ENCODE results near the gene SCAP. TPM values are rescaled to one million over a fixed set of nuclear protein-coding genes. Genes with fewer than 3 reads are reported as not detected.
"Not testable (repeated sequence)": the region's sequence is repeated elsewhere in the genome, so short reads cannot be mapped to it uniquely, and the experiment has no call there.

The SCAP gene
- total and polyA plus RNA-seq, 2 of the 4 experiments (the other 2 are of a cell fraction): 25.3 to 34.6 TPM

GRCh38 chr3:47482366-47482765 lies 6.6 kb upstream of the SCAP start:
- dilution Hi-C loops (cut with HindIII; ENCODE audit: low sequenced_read_pairs, unreplicated experiment) (no loop called here), intact Hi-C loops (cut with micrococcal nuclease) (no loop called here), in situ Hi-C loops (cut with MboI; ENCODE audit: low sequenced_read_pairs) (no loop called here)
- H2BK15ac ChIP-seq (ENCODE audit: low read depth, low read length): no peak overlapping the region
- H3K4me2 ChIP-seq (ENCODE audit: low read depth, low read length): no peak overlapping the region
- H3K27ac ChIP-seq (ENCODE audit: insufficient read depth, low read length): no peak overlapping the region
- H3K56ac ChIP-seq (ENCODE audit: extremely low read depth, insufficient read depth, low read length): no peak overlapping the region
- no peak overlapping the region for H2BK20ac ChIP-seq (ENCODE audit: low read depth, low read length)
- H3K4ac ChIP-seq (ENCODE audit: low read depth, low read length): no peak overlapping the region
- BruUV-seq (replicated peaks): no TSS peak
- ChIA-PET POLR2A (ENCODE audit: unreplicated experiment) (no interaction called here), CTCF (no interaction called here)
- H3K4me3 ChIP-seq (ENCODE audit: insufficient read depth, low read depth, low read length): no peak overlapping the region
- 0 out of 2 replicates have a peak, but pooled peaks cover 1% of the 10 kb centered on the region for H3K4me1 ChIP-seq (ENCODE audit: control insufficient read depth, insufficient read depth, low read length)
- 0 out of 4 replicates have a peak, but pooled peaks cover 0 to 3% of the 10 kb centered on the region in 2 experiments for H3K79me1 ChIP-seq (ENCODE audit: low read depth in 1 of 2, low read length in 2 of 2)
- ATAC-seq (ENCODE audit: low read depth) (no peak), DNase-seq (no peak)
- no peak overlapping the region for H2AK9ac ChIP-seq (replicated peaks; ENCODE audit: low read depth, low read length, poor library complexity)
- no peaks in the 10 kb centered on the region for H4K20me1 ChIP-seq (ENCODE audit: insufficient read depth, low read length)
- no peak overlapping the region for H4K5ac ChIP-seq (ENCODE audit: low read depth, low read length)
- H2AK5ac ChIP-seq (ENCODE audit: low read depth, low read length): no peak overlapping the region
- H3K36me3 ChIP-seq (ENCODE audit: control insufficient read depth, insufficient read depth, low read length): no peaks in the 10 kb centered on the region
- H3K27me3 ChIP-seq (ENCODE audit: control insufficient read depth, insufficient read depth, low read length): no peaks in the 10 kb centered on the region
- H3K9ac ChIP-seq (ENCODE audit: low read depth, low read length): no peak overlapping the region
- H4K8ac ChIP-seq (ENCODE audit: low read depth in 2 of 2, low read length in 2 of 2): no peak overlapping the region
- H3K23ac ChIP-seq (ENCODE audit: low read depth, low read length): no peak overlapping the region
- H2BK120ac ChIP-seq (ENCODE audit: low read depth, low read length): no peak overlapping the region
- peaks cover 9% of the 10 kb centered on the region for H3K9me1 ChIP-seq (ENCODE audit: insufficient read depth, low read length)
- TF ChIP-seq SMC3 (IDR thresholded peaks at IDR 0.05; ENCODE audit: low read depth, low read length) (no peak), POLR2A (IDR thresholded peaks at IDR 0.05; ENCODE audit: low read depth, low read length) (no peak), CHD1 (IDR thresholded peaks at IDR 0.05; ENCODE audit: low read depth, low read length) (no peak)
- H3K14ac ChIP-seq (replicated peaks; ENCODE audit: low read depth, low read length): no peak overlapping the region
- H2BK5ac ChIP-seq (ENCODE audit: low read depth, low read length, poor library complexity, severe bottlenecking): no peak overlapping the region
- H3K18ac ChIP-seq (ENCODE audit: low read depth, low read length): no peak overlapping the region
- no peak overlapping the region for H4K91ac ChIP-seq (ENCODE audit: insufficient read depth, low read depth, low read length)
- no CpG with 5 or more reads among the region's 2 CpGs for WGBS, 2 experiments (ENCODE audit: extremely low coverage in 2 of 2, insufficient read length in 1 of 2)
- no peak overlapping the region for H2AFZ ChIP-seq (replicated peaks; ENCODE audit: low read length, poor library complexity)
- no peaks in the 10 kb centered on the region for H3K9me3 ChIP-seq (ENCODE audit: control insufficient read depth, insufficient read depth, low read length)

- ATAC-seq (ENCODE audit: low read depth); H3K4me2 ChIP-seq (ENCODE audit: low read depth, low read length); H3K23ac ChIP-seq (ENCODE audit: low read depth, low read length); H3K4me3 ChIP-seq (ENCODE audit: insufficient read depth, low read depth, low read length); H2BK120ac ChIP-seq (ENCODE audit: low read depth, low read length); H4K20me1 ChIP-seq (ENCODE audit: insufficient read depth, low read length); H2AK9ac ChIP-seq (replicated peaks; ENCODE audit: low read depth, low read length, poor library complexity); H3K14ac ChIP-seq (replicated peaks; ENCODE audit: low read depth, low read length); H3K56ac ChIP-seq (ENCODE audit: extremely low read depth, insufficient read depth, low read length); H3K4me1 ChIP-seq (ENCODE audit: control insufficient read depth, insufficient read depth, low read length); intact Hi-C loops (cut with micrococcal nuclease); dilution Hi-C loops (cut with HindIII; ENCODE audit: low sequenced_read_pairs, unreplicated experiment); H3K36me3 ChIP-seq (ENCODE audit: control insufficient read depth, insufficient read depth, low read length); H3K9me1 ChIP-seq (ENCODE audit: insufficient read depth, low read length); H2BK15ac ChIP-seq (ENCODE audit: low read depth, low read length); H2BK20ac ChIP-seq (ENCODE audit: low read depth, low read length); POLR2A ChIA-PET (ENCODE audit: unreplicated experiment); H4K8ac ChIP-seq (ENCODE audit: low read depth in 2 of 2, low read length in 2 of 2); H3K4ac ChIP-seq (ENCODE audit: low read depth, low read length); H4K91ac ChIP-seq (ENCODE audit: insufficient read depth, low read depth, low read length); H3K18ac ChIP-seq (ENCODE audit: low read depth, low read length); H3K79me1 ChIP-seq (ENCODE audit: low read depth in 1 of 2, low read length in 2 of 2); H2AFZ ChIP-seq (replicated peaks; ENCODE audit: low read length, poor library complexity); H3K27me3 ChIP-seq (ENCODE audit: control insufficient read depth, insufficient read depth, low read length); H3K9ac ChIP-seq (ENCODE audit: low read depth, low read length); H3K27ac ChIP-seq (ENCODE audit: insufficient read depth, low read length); H2BK5ac ChIP-seq (ENCODE audit: low read depth, low read length, poor library complexity, severe bottlenecking); in situ Hi-C loops (cut with MboI; ENCODE audit: low sequenced_read_pairs); H3K9me3 ChIP-seq (ENCODE audit: control insufficient read depth, insufficient read depth, low read length); BruUV-seq (replicated peaks); H2AK5ac ChIP-seq (ENCODE audit: low read depth, low read length); H4K5ac ChIP-seq (ENCODE audit: low read depth, low read length); DNase-seq: not testable (repeated sequence)
- 57% methylated on average over 1 of the region's 4 CpGs; no CpG with 5 or more reads in 1 of the 2 experiments for WGBS, 2 experiments (ENCODE audit: extremely low coverage in 2 of 2, insufficient read length in 1 of 2)
- CTCF ChIA-PET: interaction anchor here (0.5 kb wide), 1 partner anchor 17 kb away, joined by 3 read pairs; no protein-coding TSS in a partner anchor
Observed at GRCh38 chr3:47481763-47482162, 6.0 kb upstream of the SCAP start.

All from IMR-90 (cell line).